Fibroblast of mammary gland (primary cell): ENCODE data around the gene ANGPTL4.
"Not testable (repeated sequence)": the region's sequence is repeated elsewhere in the genome, so short reads cannot be mapped to it uniquely, and the experiment has no call there.

Experiments
- DNase-seq: peaks from one replicate; pipeline ENCODE4 v3.0.0-alpha.2; 2010; ENCODE audit warnings: low read depth
- H3K4me3 ChIP-seq: 2 replicates; pipeline ENCODE4 v1.5.1; 2011; ENCODE audit warnings: low read depth, mild to moderate bottlenecking, low read length, moderate library complexity; ENCODE audit not compliant: control insufficient read depth
- CTCF ChIP-seq: conservative IDR thresholded peaks from 2 replicates; pipeline ENCODE4 v1.5.1; 2011; ENCODE audit warnings: low read depth, low read length, inconsistent platforms; ENCODE audit not compliant: control insufficient read depth, insufficient read depth

Gene ANGPTL4

DNA sequence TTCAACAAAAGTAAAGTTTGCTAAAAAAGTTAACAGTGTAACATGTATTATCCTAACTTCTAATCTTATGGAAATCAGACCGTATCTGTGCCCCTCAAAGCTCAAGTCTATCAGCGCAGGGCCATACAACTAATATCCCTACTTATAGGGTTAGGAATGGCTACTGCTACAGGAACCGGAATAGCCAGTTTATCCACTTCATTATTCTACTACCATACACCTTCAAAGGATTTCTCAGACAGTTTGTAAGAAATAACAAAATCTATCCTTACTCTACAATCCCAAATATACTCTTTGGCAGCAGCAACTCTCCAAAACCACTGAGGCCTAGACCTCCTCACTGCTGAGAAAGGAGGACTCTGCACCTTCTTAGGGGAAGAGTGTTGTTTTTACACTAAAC, 21.6 kb downstream of the ANGPTL4 start:
- H3K4me3 ChIP-seq, DNase-seq: not testable (repeated sequence)

- not testable (repeated sequence) for DNase-seq, H3K4me3 ChIP-seq
Observed at GRCh38 chr19:8386419-8386818, 22.5 kb downstream of the ANGPTL4 start.

- TF ChIP-seq CTCF = no peak
- H3K4me3 ChIP-seq = no peak overlapping the region
- DNase-seq = no peak
Observed at GRCh38 chr19:8386990-8387389, 23.0 kb downstream of the ANGPTL4 start.

GRCh38 chr19:8387688-8388611, 24.0 kb downstream of the ANGPTL4 start:
- no peak overlapping the region for H3K4me3 ChIP-seq
- TF ChIP-seq CTCF = no peak
- DNase-seq = no peak

GRCh38 chr19:8388612-8388958, 24.6 kb downstream of the ANGPTL4 start:
- TF ChIP-seq CTCF = no peak
- no peak for DNase-seq

GRCh38 chr19:8389891-8390616, 26.1 kb downstream of the ANGPTL4 start, which contains the start of gene RAB11B:
Gene RAB11B (plus strand): TSS chr19:8390360. CDS start chr19:8390417, 57 bp downstream.
- TF ChIP-seq CTCF = no peak
- DNase-seq = peak; percentile 100
- peak within 1 kb of the TSS; percentile 70 for H3K4me3 ChIP-seq

More at GRCh38 chr19:8388612-8388958, 24.6 kb downstream of the ANGPTL4 start:
- no peak overlapping the region for H3K4me3 ChIP-seq

GRCh38 chr19:8390617-8390981, 26.6 kb downstream of the ANGPTL4 start:
- peak overlapping the region; percentile 70 for H3K4me3 ChIP-seq
- peak; percentile 90 for DNase-seq
- no peak for TF ChIP-seq CTCF
